ENCODE results near the gene SPSB1. TPM values are rescaled to one million over a fixed set of nuclear protein-coding genes. Genes with fewer than 3 reads are reported as not detected.
"Not testable (repeated sequence)": the region's sequence is repeated elsewhere in the genome, so short reads cannot be mapped to it uniquely, and the experiment has no call there.

The SPSB1 gene
- total and polyA plus RNA-seq, 2 donors, result 12.4 to 36.4 TPM

- H3K4me3 ChIP-seq (ENCODE audit: low read depth, low read length), result no peak overlapping the region
- over 99% methylated on average over 4 of the region's 4 CpGs for WGBS
- no peaks in the 10 kb centered on the region for H3K36me3 ChIP-seq (ENCODE audit: insufficient read depth)
- H3K27ac ChIP-seq (ENCODE audit: low read depth), result no peak overlapping the region
- H3K4me1 ChIP-seq (ENCODE audit: insufficient read depth), result no peaks in the 10 kb centered on the region
- no peak for DNase-seq (ENCODE audit: extremely low spot score)
Observed at GRCh38 chr1:9378801-9379200, 86.1 kb downstream of the SPSB1 start.

GRCh38 chr1:9380711-9381110 lies 88.0 kb downstream of the SPSB1 start:
- H3K4me1 ChIP-seq (ENCODE audit: insufficient read depth), result no peaks in the 10 kb centered on the region

GRCh38 chr1:9382643-9383491 lies 90.2 kb downstream of the SPSB1 start:
- Histone ChIP-seq H3K27ac (ENCODE audit: low read depth) (no peak overlapping the region), H3K36me3 (ENCODE audit: insufficient read depth) (no peaks in the 10 kb centered on the region), H3K4me1 (ENCODE audit: insufficient read depth) (no peaks in the 10 kb centered on the region), H3K4me3 (ENCODE audit: low read depth, low read length) (no peak overlapping the region)
- whole genome bisulfite sequencing, result 84% methylated on average over 20 of the region's 20 CpGs
- no peak for DNase-seq (ENCODE audit: extremely low spot score)

More at GRCh38 chr1:9380711-9381110, 88.0 kb downstream of the SPSB1 start:
- no peaks in the 10 kb centered on the region for H3K36me3 ChIP-seq (ENCODE audit: insufficient read depth)
- no peak overlapping the region for H3K4me3 ChIP-seq (ENCODE audit: low read depth, low read length)
- WGBS, result 87% methylated on average over 6 of the region's 6 CpGs
- no peak for DNase-seq (ENCODE audit: extremely low spot score)
- H3K27ac ChIP-seq (ENCODE audit: low read depth), result no peak overlapping the region

- H3K4me3 ChIP-seq (ENCODE audit: low read depth, low read length), result no peak overlapping the region
- H3K4me1 ChIP-seq (ENCODE audit: insufficient read depth), result no peaks in the 10 kb centered on the region
- no peaks in the 10 kb centered on the region for H3K36me3 ChIP-seq (ENCODE audit: insufficient read depth)
- no peak for DNase-seq (ENCODE audit: extremely low spot score)
- 84% methylated on average over 7 of the region's 7 CpGs for WGBS
- no peak overlapping the region for H3K27ac ChIP-seq (ENCODE audit: low read depth)
Observed at GRCh38 chr1:9384128-9384527, 91.4 kb downstream of the SPSB1 start.

- Histone ChIP-seq H3K36me3 (ENCODE audit: insufficient read depth) (no peaks in the 10 kb centered on the region), H3K4me1 (ENCODE audit: insufficient read depth) (no peaks in the 10 kb centered on the region), H3K27ac (ENCODE audit: low read depth) (no peak overlapping the region), H3K4me3 (ENCODE audit: low read depth, low read length) (no peak overlapping the region)
- WGBS, result 27% methylated on average over 18 of the region's 18 CpGs
- no peak for DNase-seq (ENCODE audit: extremely low spot score)
Observed at GRCh38 chr1:9384751-9385245, 92.1 kb downstream of the SPSB1 start.

GRCh38 chr1:9385392-9385791 lies 92.7 kb downstream of the SPSB1 start:
- not testable (repeated sequence) for H3K4me1 ChIP-seq (ENCODE audit: insufficient read depth); H3K36me3 ChIP-seq (ENCODE audit: insufficient read depth); H3K4me3 ChIP-seq (ENCODE audit: low read depth, low read length); H3K27ac ChIP-seq (ENCODE audit: low read depth); DNase-seq (ENCODE audit: extremely low spot score)
- 88% methylated on average over 10 of the region's 10 CpGs for WGBS

GRCh38 chr1:9385801-9386573 lies 93.3 kb downstream of the SPSB1 start:
- no peak overlapping the region for H3K27ac ChIP-seq (ENCODE audit: low read depth)
- WGBS, result 89% methylated on average over 20 of the region's 20 CpGs
- no peak for DNase-seq (ENCODE audit: extremely low spot score)
- no peak overlapping the region for H3K4me3 ChIP-seq (ENCODE audit: low read depth, low read length)
- no peaks in the 10 kb centered on the region for H3K36me3 ChIP-seq (ENCODE audit: insufficient read depth)
- H3K4me1 ChIP-seq (ENCODE audit: insufficient read depth), result no peaks in the 10 kb centered on the region

- no peak overlapping the region for H3K4me3 ChIP-seq (ENCODE audit: low read depth, low read length)
- H3K27ac ChIP-seq (ENCODE audit: low read depth), result no peak overlapping the region
- no peaks in the 10 kb centered on the region for H3K4me1 ChIP-seq (ENCODE audit: insufficient read depth)
- no peaks in the 10 kb centered on the region for H3K36me3 ChIP-seq (ENCODE audit: insufficient read depth)
- 65% methylated on average over 18 of the region's 18 CpGs for WGBS
- no peak for DNase-seq (ENCODE audit: extremely low spot score)
Observed at GRCh38 chr1:9388335-9389180, 95.9 kb downstream of the SPSB1 start.

GRCh38 chr1:9389968-9390367 lies 97.3 kb downstream of the SPSB1 start:
- no peaks in the 10 kb centered on the region for H3K4me1 ChIP-seq (ENCODE audit: insufficient read depth)
- WGBS, result 82% methylated on average over 7 of the region's 7 CpGs
- H3K27ac ChIP-seq (ENCODE audit: low read depth), result no peak overlapping the region
- DNase-seq (ENCODE audit: extremely low spot score), result no peak
- no peaks in the 10 kb centered on the region for H3K36me3 ChIP-seq (ENCODE audit: insufficient read depth)
- H3K4me3 ChIP-seq (ENCODE audit: low read depth, low read length), result no peak overlapping the region

GRCh38 chr1:9391620-9392019 lies 98.9 kb downstream of the SPSB1 start:
- 88% methylated on average over 6 of the region's 6 CpGs for WGBS
- no peak for DNase-seq (ENCODE audit: extremely low spot score)
- no peak overlapping the region for H3K27ac ChIP-seq (ENCODE audit: low read depth)
- H3K4me1 ChIP-seq (ENCODE audit: insufficient read depth), result no peaks in the 10 kb centered on the region
- H3K4me3 ChIP-seq (ENCODE audit: low read depth, low read length), result no peak overlapping the region
- H3K36me3 ChIP-seq (ENCODE audit: insufficient read depth), result no peaks in the 10 kb centered on the region

- no peaks in the 10 kb centered on the region for H3K4me1 ChIP-seq (ENCODE audit: insufficient read depth)
- H3K27ac ChIP-seq (ENCODE audit: low read depth), result no peak overlapping the region
- H3K36me3 ChIP-seq (ENCODE audit: insufficient read depth), result no peaks in the 10 kb centered on the region
- no peak for DNase-seq (ENCODE audit: extremely low spot score)
- H3K4me3 ChIP-seq (ENCODE audit: low read depth, low read length), result no peak overlapping the region
- WGBS, result 91% methylated on average over 6 of the region's 6 CpGs
Observed at GRCh38 chr1:9394010-9394409, 101.3 kb downstream of the SPSB1 start.

GRCh38 chr1:9395018-9395417 lies 102.3 kb downstream of the SPSB1 start:
- DNase-seq (ENCODE audit: extremely low spot score), result no peak
- no peak overlapping the region for H3K4me3 ChIP-seq (ENCODE audit: low read depth, low read length)
- WGBS, result 95% methylated on average over 7 of the region's 7 CpGs
- peaks cover 2% of the 10 kb centered on the region for H3K4me1 ChIP-seq (ENCODE audit: insufficient read depth)
- H3K27ac ChIP-seq (ENCODE audit: low read depth), result no peak overlapping the region
- no peaks in the 10 kb centered on the region for H3K36me3 ChIP-seq (ENCODE audit: insufficient read depth)

- no peak overlapping the region for H3K27ac ChIP-seq (ENCODE audit: low read depth)
- H3K36me3 ChIP-seq (ENCODE audit: insufficient read depth), result no peaks in the 10 kb centered on the region
- no peak overlapping the region for H3K4me3 ChIP-seq (ENCODE audit: low read depth, low read length)
- WGBS, result 93% methylated on average over 6 of the region's 6 CpGs
- peaks cover 2% of the 10 kb centered on the region for H3K4me1 ChIP-seq (ENCODE audit: insufficient read depth)
- no peak for DNase-seq (ENCODE audit: extremely low spot score)
Observed at GRCh38 chr1:9397047-9397446, 104.4 kb downstream of the SPSB1 start.
